Psoas muscle (tissue), 8 donors: ENCODE results near the gene SST. TPM values are rescaled to one million over a fixed set of nuclear protein-coding genes. Genes with fewer than 3 reads are reported as not detected.

ENCODE experiments used
- ATAC-seq, 4 donors: fragments of 200-7000 bp; cut with Tn5 transposase; one replicate each; pipeline ENCODE4 v1.9.1; 2020; ENCODE audit warnings: moderate library complexity in 3 of 4, mild to moderate bottlenecking in 2 of 4
- DNase-seq, 2 donors: peaks; one replicate each; pipeline ENCODE4 v3.0.0-alpha.2; 2020
- H3K27ac ChIP-seq: fragments of 200-600 bp; one replicate; pipeline ENCODE4 v1.8.0; 2022
- H3K27me3 ChIP-seq, 3 donors: fragments of 200-600 bp in 1 of 3; one replicate each; pipeline versions ENCODE4 v1.6.1 to v1.8.0; 2013 to 2022; ENCODE audit warnings: low read length in 2 of 3, mild to moderate bottlenecking in 2 of 3, moderate library complexity in 1 of 3; ENCODE audit not compliant: insufficient read depth in 3 of 3
- H3K36me3 ChIP-seq, 2 donors: fragments of 200-600 bp in 1 of 2; one replicate each; pipeline versions ENCODE4 v1.6.1 to v1.8.0; 2013 to 2022; ENCODE audit warnings: low read depth in 1 of 2, mild to moderate bottlenecking in 1 of 2, moderate library complexity in 1 of 2; ENCODE audit not compliant: insufficient read depth in 1 of 2
- H3K4me1 ChIP-seq: fragments of 200-600 bp; one replicate; pipeline ENCODE4 v1.8.0; 2022
- H3K4me3 ChIP-seq: fragments of 200-600 bp; one replicate; pipeline ENCODE4 v1.8.0; 2022; ENCODE audit warnings: mild to moderate bottlenecking
- H3K9me3 ChIP-seq: fragments of 200-600 bp; one replicate; pipeline ENCODE4 v1.8.0; 2022
- WGBS, 3 donors: extraction: QIAGEN DNeasy Blood & Tissue Kit; methylation state at CpG; one replicate each; pipeline versions ENCODE4 v1.1.6 to v1.1.7; 2013; 5-methylcytosine and 5-hydroxymethylcytosine counted together
- intact Hi-C, 2 donors: fragments of 100-400 bp; cut with DNase I; formaldehyde crosslinking; loops; one replicate each; pipeline versions ENCODE4 v1.11.0 to v1.14.2; 2022
- polyA plus RNA-seq, 3 donors: library from polyadenylated mRNA; stranded (reverse); fragments of 200-250 nt; gene quantifications; one replicate each; pipeline ENCODE4 v1.2.3, GENCODE V29; 2013
- total RNA-seq, 4 donors: library from RNA; stranded (reverse); fragmentation: NEBNext Ultra II Directional in 2 of 4; extraction: Animal tissue kit (Norgen Biotek cat#: 25700) in 2 of 4; gene quantifications; one replicate each; pipeline versions ENCODE4 v1.2.1 to v1.2.4, GENCODE V29; 2021 to 2023
- TF ChIP-seq, protein P1 (sequence below): fragments of 200-600 bp; IDR thresholded peaks from one replicate; pipeline ENCODE4 v1.8.0; 2022; ENCODE audit warnings: antibody characterized with exemption
- donor health status: healthy with polysubstance abuse.
- donor health status: DM: no; HTN: no; CAD: no; lungs with moderate emphysema.
- donor health status: Bipolar disorder and iron deficiency.
- donor health status: healthy.
- donor health status: DM: yes; HTN: yes; CAD: no.
- donor health status: DM: no; HTN: no; CAD: no.
- donor health status: DM: no; HTN: no; CAD: no.
- donor health status: DM: yes; HTN: yes; CAD: no.

SST gene
- total and polyA plus RNA-seq, 7 donors = 0.23 to 0.85 TPM; not detected in 5

DNA sequence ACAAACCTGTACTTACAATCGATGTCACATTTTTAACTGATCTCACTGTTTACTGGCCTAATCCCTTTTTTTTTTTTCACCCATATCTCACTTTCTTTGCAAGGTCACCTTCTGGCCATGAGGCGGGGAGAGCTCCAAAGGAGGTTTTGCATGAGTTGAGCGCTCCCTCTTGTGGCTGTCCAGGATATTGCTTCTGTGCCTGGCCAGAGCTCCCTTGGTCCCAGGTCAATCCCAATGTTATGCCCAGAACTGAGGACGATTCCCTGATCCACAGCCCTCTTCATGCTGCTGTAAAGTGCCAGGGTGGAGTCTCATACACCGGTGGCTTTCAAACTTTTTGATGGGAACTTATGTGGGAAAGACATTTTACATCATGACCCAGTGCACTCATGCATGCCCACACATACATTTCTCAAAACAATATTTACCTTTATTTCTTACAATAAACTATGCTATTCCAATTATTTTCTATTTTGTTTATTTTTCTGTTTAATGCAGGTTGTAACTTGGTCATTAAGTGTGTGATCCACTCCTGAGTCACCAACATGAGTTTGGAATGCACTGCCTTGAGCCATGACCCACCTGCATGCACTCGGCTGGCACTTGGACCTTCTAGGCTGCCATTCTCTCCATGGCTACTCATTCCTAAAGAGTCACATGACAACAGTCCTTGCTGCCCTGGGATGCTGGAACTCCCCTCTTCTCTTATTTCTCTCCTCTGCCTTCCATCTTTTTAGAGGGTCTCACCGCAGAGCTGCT is 9.6 kb upstream of the SST start:
- H3K4me1 ChIP-seq = no peaks in the 10 kb centered on the region
- H3K36me3 ChIP-seq = no peaks in the 10 kb centered on the region
- peaks cover 0 to 4% (median 2%) of the 10 kb centered on the region in 3 donors for H3K27me3 ChIP-seq
- ATAC-seq (peak; percentile 86 to 98 (median 90)), DNase-seq (peak; percentile 70 to 82)
- H3K9me3 ChIP-seq = no peaks in the 10 kb centered on the region
- TF ChIP-seq, protein P1, sequence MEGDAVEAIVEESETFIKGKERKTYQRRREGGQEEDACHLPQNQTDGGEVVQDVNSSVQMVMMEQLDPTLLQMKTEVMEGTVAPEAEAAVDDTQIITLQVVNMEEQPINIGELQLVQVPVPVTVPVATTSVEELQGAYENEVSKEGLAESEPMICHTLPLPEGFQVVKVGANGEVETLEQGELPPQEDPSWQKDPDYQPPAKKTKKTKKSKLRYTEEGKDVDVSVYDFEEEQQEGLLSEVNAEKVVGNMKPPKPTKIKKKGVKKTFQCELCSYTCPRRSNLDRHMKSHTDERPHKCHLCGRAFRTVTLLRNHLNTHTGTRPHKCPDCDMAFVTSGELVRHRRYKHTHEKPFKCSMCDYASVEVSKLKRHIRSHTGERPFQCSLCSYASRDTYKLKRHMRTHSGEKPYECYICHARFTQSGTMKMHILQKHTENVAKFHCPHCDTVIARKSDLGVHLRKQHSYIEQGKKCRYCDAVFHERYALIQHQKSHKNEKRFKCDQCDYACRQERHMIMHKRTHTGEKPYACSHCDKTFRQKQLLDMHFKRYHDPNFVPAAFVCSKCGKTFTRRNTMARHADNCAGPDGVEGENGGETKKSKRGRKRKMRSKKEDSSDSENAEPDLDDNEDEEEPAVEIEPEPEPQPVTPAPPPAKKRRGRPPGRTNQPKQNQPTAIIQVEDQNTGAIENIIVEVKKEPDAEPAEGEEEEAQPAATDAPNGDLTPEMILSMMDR = peak; percentile 95
- WGBS, 3 donors = 28 to 31% (median 29%) methylated on average over 7 of the region's 7 CpGs
- intact Hi-C loops = loop anchor here (1.0 to 5.0 kb wide), 6 partner anchors 35 to 461 kb away; no protein-coding TSS in a partner anchor
- H3K4me3 ChIP-seq = no peak overlapping the region
- H3K27ac ChIP-seq = no peak overlapping the region

DNA sequence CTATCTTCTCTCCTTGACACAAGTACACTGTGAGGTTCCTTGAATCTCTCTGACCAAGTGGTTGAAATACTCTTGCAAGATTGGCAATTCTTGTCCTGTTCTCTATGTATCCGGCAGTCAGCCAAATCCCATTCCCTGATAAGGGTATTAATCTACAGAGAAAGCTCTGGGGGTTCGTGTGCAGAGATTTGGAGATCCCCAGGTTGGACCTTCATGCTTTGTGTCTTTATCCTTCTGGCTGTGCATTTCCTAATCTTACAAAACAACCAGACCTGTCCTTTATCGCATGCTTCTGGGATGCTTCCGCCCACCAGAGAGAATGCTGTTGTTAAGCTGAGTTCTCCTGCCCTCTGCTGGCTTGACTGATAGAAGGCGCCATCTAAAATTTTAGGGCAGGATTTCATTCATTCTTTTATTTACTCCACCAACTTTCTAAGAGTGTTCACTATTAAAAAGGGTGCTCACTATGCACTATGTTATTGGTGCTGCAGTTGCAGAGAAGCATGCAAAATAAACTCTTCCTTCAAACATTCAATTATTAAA is 8.6 kb upstream of the SST start:
- no peak for DNase-seq
- Histone ChIP-seq H3K4me3 (no peak overlapping the region), H3K36me3 (no peaks in the 10 kb centered on the region), H3K9me3 (no peaks in the 10 kb centered on the region), H3K27me3 (peaks cover 0 to 4% (median 2%) of the 10 kb centered on the region in 3 donors), H3K4me1 (no peaks in the 10 kb centered on the region), H3K27ac (no peak overlapping the region)
- peak in 3 of 4 donors; percentile 55 to 79 (median 69) for ATAC-seq
- intact Hi-C loops = loop anchor here (1.0 to 5.0 kb wide), 4 partner anchors 61 to 460 kb away; no protein-coding TSS in a partner anchor
- TF ChIP-seq, protein P1 = peak; percentile 52
- WGBS, 3 donors = 46 to 52% (median 49%) methylated on average over 5 of the region's 5 CpGs

DNA sequence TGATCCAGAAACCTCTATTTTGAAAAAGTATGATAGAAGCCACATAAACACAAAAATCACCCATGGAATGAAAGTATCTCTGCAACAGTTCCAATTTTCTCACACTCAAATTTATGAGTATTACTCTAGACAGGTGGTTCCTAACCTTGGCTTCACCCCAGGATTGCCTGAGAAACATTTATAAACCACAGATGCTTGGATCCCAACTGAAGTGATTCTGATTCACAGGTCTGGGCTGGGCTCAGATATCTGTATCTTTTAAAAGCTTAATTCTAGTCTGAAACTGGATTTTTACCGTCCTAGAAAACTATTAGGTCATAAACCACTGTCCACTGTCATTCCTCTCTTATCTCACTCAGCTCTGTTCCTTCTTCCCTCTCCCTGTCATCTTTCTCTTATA is 7.4 kb upstream of the SST start:
- Histone ChIP-seq H3K9me3 (no peaks in the 10 kb centered on the region), H3K4me3 (no peak overlapping the region), H3K36me3 (no peaks in the 10 kb centered on the region), H3K4me1 (no peaks in the 10 kb centered on the region), H3K27me3 (peaks cover 0 to 5% (median 0%) of the 10 kb centered on the region in 3 donors), H3K27ac (no peak overlapping the region)
- no peak for ATAC-seq
- no peak for DNase-seq
- intact Hi-C loops = loop anchor here (2.0 to 5.0 kb wide), 2 partner anchors 60 to 459 kb away; no protein-coding TSS in a partner anchor
- TF ChIP-seq, protein P1 = no peak
- 24 to 27% (median 24%) methylated on average over 1 of the region's 1 CpG for WGBS, 3 donors

DNA sequence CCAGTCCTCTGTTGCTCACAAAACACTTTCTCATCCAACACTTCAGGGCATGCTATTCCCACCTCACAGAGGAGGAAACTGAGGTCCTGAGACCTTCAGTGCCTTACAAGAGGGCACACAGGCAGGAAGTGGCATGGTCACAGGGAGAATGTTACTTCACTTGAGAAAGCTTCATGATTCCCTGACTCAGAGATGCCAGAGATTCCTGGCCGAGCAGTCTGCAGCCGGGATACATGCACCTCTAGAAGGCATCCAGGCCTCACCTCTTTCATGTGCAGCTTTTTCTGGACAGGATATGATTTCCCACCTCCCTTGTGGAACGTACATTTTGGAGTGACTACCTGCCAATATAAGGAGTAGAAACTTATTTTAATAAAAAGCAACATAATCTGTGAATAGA is 2.8 kb upstream of the SST start:
- Histone ChIP-seq H3K27ac (no peak overlapping the region), H3K36me3 (no peaks in the 10 kb centered on the region), H3K27me3 (peaks cover 0 to 29% (median 6%) of the 10 kb centered on the region in 3 donors), H3K9me3 (no peaks in the 10 kb centered on the region), H3K4me3 (no peak overlapping the region), H3K4me1 (no peaks in the 10 kb centered on the region)
- DNase-seq (no peak), ATAC-seq (no peak)
- TF ChIP-seq, protein P1 = no peak
- 54 to 66% (median 61%) methylated on average over 3 of the region's 3 CpGs for WGBS, 3 donors
- intact Hi-C loops = no loop called here
